Cardiac fibroblast (primary cell): ENCODE measurements around the gene DDX24.

ENCODE experiments used
- DNase-seq, 2 donors: peaks; one replicate each; pipeline versions ENCODE4 v3.0.0 to v3.0.0-alpha.2; 2010; ENCODE audit warnings: low read depth in 2 of 2
- H3K4me3 ChIP-seq, 2 donors: replicated peaks in 1 of 2; 1 replicate in 1 of 2; 2 replicates in 1 of 2; pipeline ENCODE4 v1.5.1; 2011; ENCODE audit warnings: low read depth in 2 of 2, low read length in 2 of 2, mild to moderate bottlenecking in 2 of 2, moderate library complexity in 1 of 2
- TF ChIP-seq, protein P1 (sequence below): IDR thresholded peaks from one replicate; pipeline ENCODE4 v1.5.1; 2011; ENCODE audit warnings: low read depth, mild to moderate bottlenecking, low read length, inconsistent platforms

DDX24 gene

DNA sequence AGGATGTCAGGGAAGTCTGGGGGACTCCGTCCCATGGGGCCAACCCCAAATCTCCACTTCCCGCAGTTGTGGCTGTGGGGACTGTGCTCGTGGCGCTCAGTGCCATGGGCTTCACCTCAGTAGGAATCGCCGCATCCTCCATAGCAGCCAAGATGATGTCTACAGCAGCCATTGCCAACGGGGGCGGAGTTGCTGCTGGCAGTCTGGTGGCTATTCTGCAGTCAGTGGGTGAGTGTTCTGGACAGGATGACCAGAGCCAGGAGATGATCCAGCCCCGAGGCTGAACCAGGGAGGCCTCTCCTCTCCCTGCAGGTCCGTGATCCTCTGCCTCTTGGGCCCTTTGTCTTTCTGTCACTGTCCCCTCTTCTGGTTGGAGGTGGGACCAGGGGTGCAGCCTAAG, 20.7 kb upstream of the DDX24 start:
- DNase-seq: no peak
- no peak overlapping the region for H3K4me3 ChIP-seq

DNA sequence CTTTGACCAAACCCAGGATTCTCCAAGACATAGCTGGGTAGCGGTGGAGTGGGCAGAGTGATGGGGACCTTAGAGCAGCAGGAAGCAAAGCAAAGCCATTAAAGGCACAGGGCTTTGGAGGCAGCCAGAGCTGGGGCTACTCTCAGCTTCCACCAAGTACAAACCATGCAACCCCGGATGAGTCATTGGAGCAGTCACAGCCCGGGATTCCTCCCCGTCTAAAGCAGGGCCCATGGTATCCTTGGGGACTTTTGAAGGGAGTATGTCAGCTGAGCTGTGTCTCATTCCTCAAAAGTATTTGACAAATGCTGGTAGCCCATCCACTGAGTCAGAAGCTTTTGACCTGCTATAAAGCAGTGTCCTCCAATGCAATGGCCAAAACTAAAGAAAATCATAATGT, 19.8 kb upstream of the DDX24 start:
- TF ChIP-seq, protein P1, sequence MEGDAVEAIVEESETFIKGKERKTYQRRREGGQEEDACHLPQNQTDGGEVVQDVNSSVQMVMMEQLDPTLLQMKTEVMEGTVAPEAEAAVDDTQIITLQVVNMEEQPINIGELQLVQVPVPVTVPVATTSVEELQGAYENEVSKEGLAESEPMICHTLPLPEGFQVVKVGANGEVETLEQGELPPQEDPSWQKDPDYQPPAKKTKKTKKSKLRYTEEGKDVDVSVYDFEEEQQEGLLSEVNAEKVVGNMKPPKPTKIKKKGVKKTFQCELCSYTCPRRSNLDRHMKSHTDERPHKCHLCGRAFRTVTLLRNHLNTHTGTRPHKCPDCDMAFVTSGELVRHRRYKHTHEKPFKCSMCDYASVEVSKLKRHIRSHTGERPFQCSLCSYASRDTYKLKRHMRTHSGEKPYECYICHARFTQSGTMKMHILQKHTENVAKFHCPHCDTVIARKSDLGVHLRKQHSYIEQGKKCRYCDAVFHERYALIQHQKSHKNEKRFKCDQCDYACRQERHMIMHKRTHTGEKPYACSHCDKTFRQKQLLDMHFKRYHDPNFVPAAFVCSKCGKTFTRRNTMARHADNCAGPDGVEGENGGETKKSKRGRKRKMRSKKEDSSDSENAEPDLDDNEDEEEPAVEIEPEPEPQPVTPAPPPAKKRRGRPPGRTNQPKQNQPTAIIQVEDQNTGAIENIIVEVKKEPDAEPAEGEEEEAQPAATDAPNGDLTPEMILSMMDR: no peak
- peak; percentile 55 to 89 for DNase-seq
- H3K4me3 ChIP-seq: no peak overlapping the region

More for the DNA sequence above, 20.7 kb upstream of the DDX24 start:
- TF ChIP-seq, protein P1: no peak

DNA sequence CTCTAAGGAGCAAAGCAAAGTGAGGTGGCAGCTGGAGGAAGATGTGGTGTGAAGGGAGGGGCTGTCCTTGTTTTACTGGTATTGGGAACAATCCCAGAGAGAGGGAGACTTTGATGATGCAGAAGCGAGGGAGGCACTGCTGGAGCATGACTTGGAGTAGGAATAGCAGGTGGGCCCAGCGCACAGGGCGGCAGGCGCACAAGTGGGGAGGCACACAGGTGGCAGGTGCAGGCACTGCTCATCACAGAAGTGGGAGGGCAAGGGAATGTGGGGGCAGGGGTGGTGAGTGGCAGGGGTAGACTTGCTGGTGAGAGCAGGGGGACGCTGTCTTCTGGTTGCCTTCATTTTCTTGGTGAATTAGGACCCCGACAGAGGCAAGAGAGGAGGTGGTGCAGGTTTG, 18.0 kb upstream of the DDX24 start:
- TF ChIP-seq, protein P1: no peak
- no peak overlapping the region for H3K4me3 ChIP-seq
- DNase-seq: no peak

DNA sequence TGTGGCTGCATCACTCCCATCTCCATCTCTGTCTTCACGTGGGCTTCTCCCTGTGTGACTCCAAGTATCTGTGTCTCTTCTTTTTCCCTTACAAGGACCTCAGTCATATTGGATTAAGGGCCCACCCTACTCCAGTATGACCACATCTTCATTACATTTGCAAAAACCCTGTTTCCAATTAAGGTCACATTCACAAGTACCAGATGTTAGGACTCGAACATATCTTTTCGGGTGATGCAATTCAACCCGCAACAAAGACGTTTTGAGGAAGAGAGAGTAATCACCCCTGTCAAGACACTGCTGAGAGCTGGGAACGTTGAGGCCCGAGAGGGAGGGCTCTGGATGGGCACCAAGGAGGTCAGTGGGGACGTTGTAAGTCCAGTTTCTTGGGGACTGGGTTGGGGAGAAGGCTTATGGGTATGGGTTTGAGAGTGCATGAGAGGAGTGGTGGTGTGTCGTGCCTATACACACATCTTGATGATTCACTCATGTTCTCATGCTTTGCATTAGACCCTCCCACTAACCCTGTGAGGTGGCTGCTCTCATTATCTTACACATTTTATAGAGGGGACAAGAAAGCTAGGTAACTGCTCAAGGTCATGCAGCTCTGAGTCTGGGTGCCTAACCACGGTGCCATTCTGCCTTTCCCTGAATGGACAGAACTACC, 17.5 kb upstream of the DDX24 start:
- TF ChIP-seq, protein P1: no peak
- H3K4me3 ChIP-seq: no peak overlapping the region
- DNase-seq: peak in 1 of 2 donors; percentile 49

DNA sequence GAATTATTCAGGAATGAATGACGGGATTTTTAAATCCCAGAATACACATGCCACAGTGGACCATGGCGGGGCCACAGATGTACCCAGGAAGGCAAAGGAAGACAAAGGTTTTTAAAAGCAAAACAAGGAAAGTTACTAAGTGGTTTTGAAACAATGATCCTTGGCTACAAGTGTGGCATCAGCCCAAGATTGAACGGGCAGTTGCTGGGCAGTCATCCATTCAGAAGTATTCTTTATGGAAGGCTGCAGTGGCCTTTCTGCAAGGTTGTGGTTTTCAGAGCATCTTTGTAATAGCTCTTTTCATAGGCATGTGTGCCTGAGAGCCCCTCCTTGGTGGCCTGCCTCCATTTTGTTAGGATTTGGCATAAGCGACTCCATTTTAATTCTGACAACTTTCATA, 16.1 kb upstream of the DDX24 start:
- TF ChIP-seq, protein P1: no peak
- H3K4me3 ChIP-seq: no peak overlapping the region
- DNase-seq: no peak

DNA sequence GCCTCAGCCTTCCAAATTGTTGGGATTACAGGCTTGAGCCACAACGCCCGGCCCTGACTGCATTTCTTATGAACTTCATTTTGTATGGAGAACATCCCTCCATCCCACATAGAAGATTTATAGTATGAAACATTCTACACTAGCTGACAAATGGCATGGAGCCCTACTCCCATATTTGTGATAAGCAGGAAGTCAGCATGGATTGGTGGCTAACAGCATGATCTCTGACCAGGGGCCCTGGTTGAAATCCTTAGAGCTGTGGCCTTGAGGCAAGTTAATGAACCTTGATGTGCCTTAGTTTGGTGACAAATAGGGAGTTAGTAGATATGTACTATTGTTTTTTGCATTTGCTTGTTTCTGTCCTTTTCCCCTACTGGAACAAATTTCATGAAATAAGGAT, 12.4 kb upstream of the DDX24 start:
- no peak overlapping the region for H3K4me3 ChIP-seq
- no peak for DNase-seq
- TF ChIP-seq, protein P1: no peak

DNA sequence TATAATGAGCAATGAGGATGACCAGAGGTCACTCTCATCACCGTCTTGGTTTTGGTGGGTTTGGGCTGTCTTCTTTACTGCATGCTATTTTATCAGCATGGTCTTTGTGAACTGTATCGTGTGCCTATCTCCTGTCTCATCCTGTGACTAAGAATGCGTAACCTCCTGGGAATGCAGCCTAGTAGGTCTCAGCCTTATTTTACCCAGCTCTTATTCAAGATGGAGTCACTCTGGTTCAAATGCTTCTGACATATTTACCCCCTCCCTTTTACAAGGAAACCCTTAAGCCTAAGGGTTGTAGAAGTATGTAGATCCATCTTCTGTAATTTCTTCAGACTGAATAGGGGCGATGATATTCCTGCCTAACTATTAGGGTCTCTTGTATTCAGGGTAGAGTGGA, 8.5 kb upstream of the DDX24 start:
- H3K4me3 ChIP-seq: no peak overlapping the region
- DNase-seq: no peak

More for the DNA sequence above, 8.5 kb upstream of the DDX24 start:
- TF ChIP-seq, protein P1: no peak
